Caco-2 (cell line): ENCODE measurements around the gene DIS3L2. TPM values are rescaled to one million over a fixed set of nuclear protein-coding genes. Genes with fewer than 3 reads are reported as not detected.

Experiments used
- BruUV-seq: library from RNA; stranded (reverse); fragments of 400-500 nt; replicated peaks from 2 replicates; lab custom pipeline; 2021; lab: Mats Ljungman, UMichigan
- CTCF ChIA-PET: fragments of 300-600 bp; sonication (Branson Sonifier 250); formaldehyde crosslinking; loops from one replicate; lab custom pipeline; 2022; ENCODE audit warnings: antibody characterized with exemption; lab: Charles Lee
- POLR2A ChIA-PET: fragments of 300-600 bp; sonication (Branson Sonifier 250); formaldehyde crosslinking; loops from one replicate; lab custom pipeline; 2022; ENCODE audit warnings: antibody characterized with exemption; lab: Charles Lee
- DNase-seq, 2 experiments: peaks; one replicate each; pipeline versions ENCODE4 v3.0.0 to v3.0.0-alpha.2; 2020 to 2022
- H3K27me3 ChIP-seq: replicated peaks from 2 replicates; pipeline ENCODE4 v1.6.0; 2011; ENCODE audit warnings: low read length; ENCODE audit not compliant: control insufficient read depth, insufficient read depth
- H3K36me3 ChIP-seq: 2 replicates; pipeline ENCODE4 v1.5.1; 2011; ENCODE audit warnings: low read length; ENCODE audit not compliant: control insufficient read depth, insufficient read depth
- H3K4me1 ChIP-seq: fragments of 250-450 bp; sonication (Bioruptor Pico); 2 replicates; pipeline ENCODE4 v1.5.1; 2020; ENCODE audit warnings: mild to moderate bottlenecking
- H3K4me3 ChIP-seq: 2 replicates; pipeline ENCODE4 v1.5.1; 2011; ENCODE audit warnings: low read depth, mild to moderate bottlenecking, control low read depth, low read length
- H3K9me3 ChIP-seq: fragments of 250-450 bp; sonication (Bioruptor Pico); 2 replicates; pipeline ENCODE4 v1.5.1; 2020; ENCODE audit warnings: mild to moderate bottlenecking, moderate library complexity
- H3K27ac Mint-ChIP-seq: one replicate; pipeline ENCODE4 v1.8.0; 2022; ENCODE audit warnings: mixed read lengths; ENCODE audit not compliant: unreplicated experiment
- H3K27me3 Mint-ChIP-seq: one replicate; pipeline ENCODE4 v1.8.0; 2022; ENCODE audit warnings: mixed read lengths; ENCODE audit not compliant: insufficient read depth, unreplicated experiment
- H3K36me3 Mint-ChIP-seq: one replicate; pipeline ENCODE4 v1.8.0; 2022; ENCODE audit warnings: mild to moderate bottlenecking, mixed read lengths; ENCODE audit not compliant: insufficient read depth, unreplicated experiment
- H3K4me1 Mint-ChIP-seq: one replicate; pipeline ENCODE4 v1.8.0; 2022; ENCODE audit warnings: low read depth, mixed read lengths; ENCODE audit not compliant: unreplicated experiment
- H3K4me3 Mint-ChIP-seq: one replicate; pipeline ENCODE4 v1.8.0; 2022; ENCODE audit warnings: mild to moderate bottlenecking, moderate library complexity, mixed read lengths; ENCODE audit not compliant: unreplicated experiment
- H3K9me3 Mint-ChIP-seq: one replicate; pipeline ENCODE4 v1.8.0; 2022; ENCODE audit warnings: mixed read lengths; ENCODE audit not compliant: unreplicated experiment
- CTCF ChIP-seq, 2 experiments: fragments of 200-600 bp in 1 of 2; IDR thresholded peaks; 1 replicate in 1 of 2; 2 replicates in 1 of 2; pipeline versions ENCODE4 v1.5.1 to v1.8.0; 2011 to 2022; ENCODE audit warnings: antibody characterized with exemption in 1 of 2, control low read depth in 1 of 2, inconsistent platforms in 1 of 2, low read depth in 1 of 2, low read length in 1 of 2, mild to moderate bottlenecking in 1 of 2, moderate library complexity in 1 of 2; ENCODE audit not compliant: insufficient read depth in 1 of 2, severe bottlenecking in 1 of 2, unreplicated experiment in 1 of 2
- intact Hi-C: fragments of 100-400 bp; cut with micrococcal nuclease; formaldehyde crosslinking; loops from one replicate; pipeline ENCODE4 v1.10.0; 2022; ENCODE audit not compliant: unreplicated experiment
- total RNA-seq: library from RNA; stranded (reverse); gene quantifications from 2 replicates; pipeline ENCODE4 v1.2.3, GENCODE V29; 2022

Gene DIS3L2
- total RNA-seq, 1 experiment from 2014 or later, result 15.5 TPM

- POLR2A ChIA-PET, result no interaction called here
- Mint-ChIP-seq H3K27ac (no peak overlapping the region), H3K4me3 (no peak overlapping the region), H3K9me3 (no peaks in the 10 kb centered on the region), H3K36me3 (peaks cover 4% of the 10 kb centered on the region), H3K27me3 (no peaks in the 10 kb centered on the region), H3K4me1 (peaks cover 8% of the 10 kb centered on the region)
- intact Hi-C loops, result no loop called here
- Histone ChIP-seq H3K4me1 (no peaks in the 10 kb centered on the region; the same call in 1 of the 2 replicates), H3K27me3 (no peaks in the 10 kb centered on the region), H3K4me3 (no peak overlapping the region), H3K36me3 (no peaks in the 10 kb centered on the region), H3K9me3 (no peaks in the 10 kb centered on the region)
- BruUV-seq, result no TSS peak
- no peak for TF ChIP-seq CTCF (IDR thresholded peaks at IDR 0.05; ENCODE audit: insufficient read depth in 1 of 2, low read depth in 1 of 2, low read length in 1 of 2, severe bottlenecking in 1 of 2, unreplicated experiment in 1 of 2)
- no peak for DNase-seq
- CTCF ChIA-PET, result no interaction called here
Measured at GRCh38 chr2:232184346-232184745, 222.8 kb downstream of the DIS3L2 start.

GRCh38 chr2:232190796-232191195 lies 229.3 kb downstream of the DIS3L2 start:
- no TSS peak for BruUV-seq
- Mint-ChIP-seq H3K36me3 (peaks cover 19% of the 10 kb centered on the region), H3K27me3 (no peaks in the 10 kb centered on the region), H3K4me3 (no peak overlapping the region), H3K27ac (no peak overlapping the region), H3K9me3 (peaks cover 9% of the 10 kb centered on the region), H3K4me1 (no peaks in the 10 kb centered on the region)
- CTCF ChIA-PET, result no interaction called here
- Histone ChIP-seq H3K36me3 (no peaks in the 10 kb centered on the region), H3K4me1 (no peaks in the 10 kb centered on the region), H3K27me3 (no peaks in the 10 kb centered on the region), H3K9me3 (no peaks in the 10 kb centered on the region), H3K4me3 (no peak overlapping the region)
- intact Hi-C loops, result no loop called here
- POLR2A ChIA-PET, result no interaction called here
- no peak for TF ChIP-seq CTCF (IDR thresholded peaks at IDR 0.05; ENCODE audit: insufficient read depth in 1 of 2, low read depth in 1 of 2, low read length in 1 of 2, severe bottlenecking in 1 of 2, unreplicated experiment in 1 of 2)
- no peak for DNase-seq

GRCh38 chr2:232195487-232195886 lies 234.0 kb downstream of the DIS3L2 start:
- no peak for TF ChIP-seq CTCF (IDR thresholded peaks at IDR 0.05; ENCODE audit: insufficient read depth in 1 of 2, low read depth in 1 of 2, low read length in 1 of 2, severe bottlenecking in 1 of 2, unreplicated experiment in 1 of 2)
- POLR2A ChIA-PET, result no interaction called here
- Mint-ChIP-seq H3K36me3 (peaks cover 19% of the 10 kb centered on the region), H3K4me3 (no peak overlapping the region), H3K4me1 (no peaks in the 10 kb centered on the region), H3K27ac (no peak overlapping the region), H3K27me3 (no peaks in the 10 kb centered on the region), H3K9me3 (peaks cover 9% of the 10 kb centered on the region)
- Histone ChIP-seq H3K9me3 (no peaks in the 10 kb centered on the region), H3K4me3 (no peak overlapping the region), H3K4me1 (no peaks in the 10 kb centered on the region), H3K27me3 (no peaks in the 10 kb centered on the region), H3K36me3 (no peaks in the 10 kb centered on the region)
- BruUV-seq, result no TSS peak
- CTCF ChIA-PET, result no interaction called here
- DNase-seq, result no peak
- intact Hi-C loops, result no loop called here
